Measurements from ENCODE around the gene GTF2A1L. TPM values are rescaled to one million over a fixed set of nuclear protein-coding genes. Genes with fewer than 3 reads are reported as not detected.
"Not testable (repeated sequence)": the region's sequence is repeated elsewhere in the genome, so short reads cannot be mapped to it uniquely, and the experiment has no call there.

The GTF2A1L gene
- total RNA-seq, 2 donors from 2014 or later, result not detected

DNA sequence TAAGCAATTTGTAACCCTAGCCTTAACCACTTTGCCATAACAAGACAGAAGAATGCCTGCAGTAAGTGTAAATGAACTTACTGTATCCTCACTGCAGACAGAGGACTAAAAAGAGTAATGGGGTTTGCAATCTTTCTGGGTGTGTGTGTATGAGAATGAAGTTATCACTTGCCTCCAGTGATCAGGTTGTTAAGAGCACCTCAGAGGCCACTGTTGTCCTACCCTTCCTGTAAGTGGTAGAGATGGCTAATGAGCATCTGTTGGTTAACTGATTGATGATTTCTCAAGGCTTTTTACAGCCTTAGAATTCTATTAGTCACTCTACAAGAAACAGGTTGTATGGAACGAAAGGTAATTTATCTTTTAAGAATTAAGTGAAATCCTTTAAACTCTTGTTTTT lies 27.6 kb upstream of the GTF2A1L start:
- Mint-ChIP-seq H3K36me3 (ENCODE audit: insufficient read depth in 2 of 2) (no peaks in the 10 kb centered on the region), H3K4me1 (ENCODE audit: low read depth) (peaks cover 16% of the 10 kb centered on the region), H3K27me3 (ENCODE audit: low read depth) (no peaks in the 10 kb centered on the region), H3K27ac (no peak overlapping the region), H3K9me3 (no peaks in the 10 kb centered on the region), H3K4me3 (no peak overlapping the region)
- no peak for DNase-seq
- no peak for ATAC-seq (replicated peaks in 1 of 2)

DNA sequence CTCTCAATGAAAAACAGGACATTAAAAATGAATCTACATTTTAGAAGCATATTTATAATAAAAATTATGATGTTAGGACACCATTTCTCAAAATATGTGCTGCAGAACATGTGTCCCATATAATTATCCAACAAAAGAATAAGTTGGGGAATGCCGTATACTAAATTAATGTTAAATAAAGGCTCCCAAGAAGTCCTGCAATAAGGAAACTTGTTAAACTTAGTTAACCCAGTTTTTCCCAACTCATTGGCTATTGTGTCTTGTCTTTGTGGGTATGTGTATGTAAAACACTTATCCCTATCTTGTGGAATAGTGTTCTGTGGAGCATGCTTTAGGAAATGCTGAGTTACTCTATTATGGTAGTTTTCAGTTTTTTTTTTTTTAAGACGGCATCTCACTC lies 25.6 kb upstream of the GTF2A1L start:
- Mint-ChIP-seq H3K36me3 (ENCODE audit: insufficient read depth in 2 of 2) (no peaks in the 10 kb centered on the region), H3K9me3 (no peaks in the 10 kb centered on the region), H3K27me3 (ENCODE audit: low read depth) (no peaks in the 10 kb centered on the region), H3K4me3 (no peak overlapping the region), H3K4me1 (ENCODE audit: low read depth) (peaks cover 8% of the 10 kb centered on the region), H3K27ac (no peak overlapping the region)
- no peak for ATAC-seq (replicated peaks in 1 of 2)
- DNase-seq, result no peak

DNA sequence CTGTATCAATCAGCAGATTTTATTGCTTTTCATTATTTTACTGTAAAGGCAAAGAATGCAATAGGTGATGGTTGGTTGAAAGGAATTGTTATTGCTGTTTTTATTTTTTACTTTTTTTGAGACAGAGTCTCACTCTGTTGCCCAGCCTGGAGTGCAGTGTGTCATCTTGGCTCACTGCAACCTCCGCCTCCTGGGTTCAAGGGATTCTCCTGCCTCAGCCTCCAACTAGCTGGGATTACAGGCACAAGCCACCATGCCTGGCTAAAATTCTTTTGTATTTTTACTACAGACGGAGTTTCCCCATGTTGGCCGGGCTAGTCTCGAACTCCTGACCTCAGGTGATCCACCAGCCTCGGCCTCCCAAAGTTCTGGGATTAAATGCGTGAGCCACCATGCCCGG lies 20.9 kb upstream of the GTF2A1L start:
- H3K27me3 Mint-ChIP-seq (ENCODE audit: low read depth); ATAC-seq (replicated peaks in 1 of 2); H3K4me3 Mint-ChIP-seq; DNase-seq; H3K9me3 Mint-ChIP-seq; H3K27ac Mint-ChIP-seq; H3K36me3 Mint-ChIP-seq (ENCODE audit: insufficient read depth in 2 of 2); H3K4me1 Mint-ChIP-seq (ENCODE audit: low read depth): not testable (repeated sequence)

DNA sequence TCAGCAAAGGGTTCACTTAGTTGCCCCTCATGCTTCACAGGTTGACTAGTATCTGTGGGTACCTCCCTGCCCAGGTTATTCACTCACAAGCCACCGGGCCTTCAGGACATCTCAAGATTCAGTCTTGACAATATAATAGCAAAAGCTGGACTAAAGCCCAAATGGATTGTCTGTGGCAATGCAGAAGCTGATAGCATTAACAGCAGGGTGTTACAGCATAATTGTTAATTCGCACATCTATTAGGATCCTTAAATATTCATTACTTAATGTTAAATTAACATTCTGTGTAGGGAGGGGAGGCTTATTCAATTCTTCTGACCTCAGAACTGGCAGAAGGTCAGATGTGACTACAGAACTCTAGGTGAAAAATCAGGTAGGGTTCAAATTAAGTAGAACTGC lies 20.2 kb upstream of the GTF2A1L start:
- Mint-ChIP-seq H3K36me3 (ENCODE audit: insufficient read depth in 2 of 2) (no peaks in the 10 kb centered on the region), H3K9me3 (no peaks in the 10 kb centered on the region)
- ATAC-seq (replicated peaks in 1 of 2), result no peak

DNA sequence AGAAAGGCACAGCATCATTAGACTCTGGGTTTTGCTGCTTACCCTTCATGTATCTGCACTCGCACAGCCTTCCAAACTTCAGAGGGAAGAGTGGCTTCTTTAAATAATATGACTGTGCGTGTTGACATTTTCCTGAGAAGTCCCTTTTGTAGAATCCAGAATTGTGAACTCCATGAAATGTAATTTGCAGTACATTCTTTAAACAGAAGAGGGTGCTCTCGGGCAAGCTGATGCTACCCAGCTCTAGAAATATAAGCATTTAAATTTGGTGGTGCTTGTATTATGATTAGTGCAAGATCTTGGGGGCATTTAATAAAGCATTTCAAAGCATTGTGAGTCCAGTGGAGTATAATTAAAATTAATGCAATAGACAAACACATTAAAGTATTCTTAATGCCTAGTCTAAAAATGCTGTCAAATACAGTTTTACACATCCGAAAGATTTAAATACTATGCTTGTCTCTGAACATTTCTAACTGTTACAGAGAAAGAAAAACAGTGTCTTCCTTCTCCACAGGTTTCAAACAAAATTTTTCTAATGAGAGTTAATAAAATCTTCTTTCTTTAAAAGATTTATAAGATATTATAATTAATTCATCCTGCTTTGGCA lies 17.3 kb upstream of the GTF2A1L start:
- no peak for ATAC-seq (replicated peaks in 1 of 2)
- no peaks in the 10 kb centered on the region for H3K27me3 Mint-ChIP-seq (ENCODE audit: low read depth)
- no peak overlapping the region for H3K4me3 Mint-ChIP-seq
- H3K36me3 Mint-ChIP-seq (ENCODE audit: insufficient read depth in 2 of 2), result no peaks in the 10 kb centered on the region
- H3K9me3 Mint-ChIP-seq, result no peaks in the 10 kb centered on the region
- H3K4me1 Mint-ChIP-seq (ENCODE audit: low read depth), result no peaks in the 10 kb centered on the region
- DNase-seq, result peak in 1 of 2 donors; percentile 16
- no peak overlapping the region for H3K27ac Mint-ChIP-seq

More for the DNA sequence above, 20.2 kb upstream of the GTF2A1L start:
- no peak overlapping the region for H3K4me3 Mint-ChIP-seq
- DNase-seq, result no peak
- H3K27ac Mint-ChIP-seq, result no peak overlapping the region
- no peaks in the 10 kb centered on the region for H3K27me3 Mint-ChIP-seq (ENCODE audit: low read depth)
- no peaks in the 10 kb centered on the region for H3K4me1 Mint-ChIP-seq (ENCODE audit: low read depth)

DNA sequence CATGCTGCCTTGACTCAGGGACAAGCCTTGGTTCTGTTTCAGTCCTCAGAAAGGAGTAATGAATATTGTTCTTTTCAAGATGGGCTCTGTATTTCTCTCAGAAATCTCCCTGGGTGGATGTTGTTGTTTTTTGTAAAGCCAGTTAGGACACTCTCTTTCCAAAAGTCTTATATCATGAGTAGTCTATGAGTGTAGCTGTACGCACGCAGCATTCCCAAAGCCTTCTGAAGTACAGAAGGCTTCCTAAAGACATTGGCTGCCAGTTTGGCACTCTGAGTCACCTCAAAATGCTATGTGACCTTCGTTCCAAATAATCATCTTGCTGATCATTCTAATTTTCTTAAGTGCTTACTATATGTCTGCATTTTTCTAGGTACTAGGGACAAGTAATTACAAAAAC lies 16.7 kb upstream of the GTF2A1L start:
- Mint-ChIP-seq H3K27ac (no peak overlapping the region), H3K4me3 (no peak overlapping the region), H3K9me3 (no peaks in the 10 kb centered on the region), H3K36me3 (ENCODE audit: insufficient read depth in 2 of 2) (no peaks in the 10 kb centered on the region), H3K4me1 (ENCODE audit: low read depth) (no peaks in the 10 kb centered on the region), H3K27me3 (ENCODE audit: low read depth) (no peaks in the 10 kb centered on the region)
- ATAC-seq (replicated peaks in 1 of 2) (no peak), DNase-seq (no peak)

DNA sequence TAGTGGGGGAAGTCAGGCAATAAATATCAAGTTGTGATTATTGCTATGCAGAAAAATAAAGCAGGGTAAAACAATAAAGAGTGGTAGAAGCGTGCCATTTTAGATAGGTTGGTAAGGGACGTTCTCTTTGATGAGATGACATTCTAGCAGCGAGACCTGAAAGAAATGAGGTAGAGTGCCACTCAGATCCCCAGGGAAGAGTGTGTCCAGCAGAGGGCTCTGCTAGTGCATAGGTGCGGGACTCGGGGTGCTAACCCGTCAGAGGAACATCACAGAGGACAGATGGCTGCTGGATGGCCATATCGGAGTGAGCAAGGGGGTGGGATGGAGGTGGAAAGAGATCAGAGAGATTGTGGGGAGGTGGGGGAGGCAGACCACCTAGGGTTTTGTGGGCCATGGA lies 16.3 kb upstream of the GTF2A1L start:
- H3K36me3 Mint-ChIP-seq (ENCODE audit: insufficient read depth in 2 of 2), result no peaks in the 10 kb centered on the region
- DNase-seq (peak; percentile 15), ATAC-seq (replicated peaks in 1 of 2) (no peak)

DNA sequence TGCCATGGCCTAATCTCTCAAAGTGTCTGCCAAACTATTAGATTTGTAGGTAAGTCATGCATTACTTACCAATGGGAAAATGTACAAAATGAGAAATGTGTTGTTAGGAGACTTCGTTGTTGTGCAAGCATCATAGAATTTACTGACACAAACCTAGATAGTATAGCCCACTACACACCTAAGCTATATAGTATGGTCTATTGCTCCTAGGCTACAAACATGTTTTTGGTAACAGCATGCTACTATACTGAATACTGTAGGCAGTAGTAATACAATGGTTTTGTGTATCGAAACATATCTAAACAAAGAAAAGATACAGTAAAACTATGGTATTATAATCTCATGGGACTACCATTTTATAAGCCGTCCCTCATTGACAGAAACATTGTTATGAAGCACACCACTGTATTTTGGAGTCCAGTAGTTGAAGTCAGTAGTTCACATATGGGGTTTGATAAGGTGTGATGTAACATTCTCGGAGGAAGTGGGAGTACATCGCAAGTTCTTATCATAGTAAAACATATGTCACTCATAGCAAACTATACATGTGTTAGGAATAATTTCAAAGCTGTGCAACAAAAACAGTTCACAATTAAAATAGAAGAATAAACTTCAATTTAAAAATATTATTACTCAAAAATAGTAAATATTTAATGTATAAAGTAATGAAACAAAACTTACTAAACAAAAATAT lies 12.0 kb upstream of the GTF2A1L start:
- Mint-ChIP-seq H3K27ac (no peak overlapping the region), H3K9me3 (no peaks in the 10 kb centered on the region), H3K27me3 (ENCODE audit: low read depth) (no peaks in the 10 kb centered on the region), H3K4me3 (no peak overlapping the region), H3K4me1 (ENCODE audit: low read depth) (no peaks in the 10 kb centered on the region), H3K36me3 (ENCODE audit: insufficient read depth in 2 of 2) (no peaks in the 10 kb centered on the region)
- DNase-seq, result no peak
- ATAC-seq (replicated peaks in 1 of 2), result no peak

More for the DNA sequence above, 16.3 kb upstream of the GTF2A1L start:
- Mint-ChIP-seq H3K27me3 (ENCODE audit: low read depth) (no peaks in the 10 kb centered on the region), H3K4me1 (ENCODE audit: low read depth) (no peaks in the 10 kb centered on the region), H3K4me3 (no peak overlapping the region), H3K27ac (no peak overlapping the region), H3K9me3 (no peaks in the 10 kb centered on the region)

DNA sequence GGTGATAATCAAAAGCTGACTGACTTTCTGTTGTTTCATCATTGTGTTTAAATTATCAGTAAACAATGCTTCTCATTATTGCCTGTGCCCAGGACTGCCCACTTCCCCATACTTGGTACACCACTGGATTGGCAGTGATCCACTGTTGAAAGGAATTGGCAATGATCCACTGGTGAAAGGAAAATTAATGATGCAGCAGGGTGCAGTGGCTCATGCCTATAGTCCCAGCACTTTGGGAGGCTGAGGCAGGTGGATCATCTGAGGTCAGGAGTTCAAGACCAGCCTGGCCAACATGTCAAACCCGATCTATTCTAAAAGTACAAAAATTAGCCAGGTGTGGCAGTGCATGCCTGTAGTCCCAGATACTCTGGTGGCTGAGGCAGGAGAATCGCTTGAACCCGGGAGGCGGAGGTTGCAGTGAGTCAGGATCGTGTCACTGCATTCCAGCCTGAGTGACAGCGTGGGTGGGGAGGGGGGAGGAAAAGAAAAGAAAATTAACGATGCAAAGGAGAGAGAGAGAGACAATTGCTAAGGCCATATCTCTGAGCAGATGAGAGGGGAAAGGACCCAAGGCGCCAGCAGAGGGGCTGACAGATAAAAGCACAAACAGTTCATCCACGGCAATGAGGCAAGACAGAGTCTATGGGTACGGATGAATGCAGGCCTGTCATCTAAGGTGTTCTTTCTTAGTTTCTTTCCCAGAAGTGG lies 10.2 kb upstream of the GTF2A1L start:
- DNase-seq, result no peak
- H3K9me3 Mint-ChIP-seq, result no peaks in the 10 kb centered on the region
- ATAC-seq (replicated peaks in 1 of 2), result no peak
- H3K36me3 Mint-ChIP-seq (ENCODE audit: insufficient read depth in 2 of 2), result no peaks in the 10 kb centered on the region
- no peak overlapping the region for H3K27ac Mint-ChIP-seq
- no peak overlapping the region for H3K4me3 Mint-ChIP-seq
- no peaks in the 10 kb centered on the region for H3K4me1 Mint-ChIP-seq (ENCODE audit: low read depth)
- no peaks in the 10 kb centered on the region for H3K27me3 Mint-ChIP-seq (ENCODE audit: low read depth)

DNA sequence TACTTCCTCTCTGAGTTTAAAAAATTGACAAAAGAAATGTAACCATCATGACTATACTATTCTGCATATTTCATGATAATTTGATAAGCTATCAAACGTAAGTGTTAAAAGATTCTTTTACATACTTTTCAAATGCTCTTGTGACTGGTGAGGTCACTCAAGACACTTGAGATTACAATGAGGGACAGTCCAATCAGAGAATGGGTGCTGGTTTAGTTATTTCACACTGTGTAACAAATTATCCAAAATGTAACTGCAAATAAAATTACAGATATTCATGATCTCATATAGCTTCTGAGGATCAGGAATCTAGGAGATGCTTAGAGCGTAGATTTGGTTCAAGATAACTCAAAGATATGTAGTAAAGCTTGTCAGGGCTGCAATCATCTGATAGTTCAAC lies 4.4 kb upstream of the GTF2A1L start:
- Mint-ChIP-seq H3K4me3 (no peak overlapping the region), H3K9me3 (no peaks in the 10 kb centered on the region), H3K4me1 (ENCODE audit: low read depth) (no peaks in the 10 kb centered on the region), H3K27ac (no peak overlapping the region), H3K36me3 (ENCODE audit: insufficient read depth in 2 of 2) (no peaks in the 10 kb centered on the region), H3K27me3 (ENCODE audit: low read depth) (peaks cover 5% of the 10 kb centered on the region)
- ATAC-seq (replicated peaks in 1 of 2) (no peak), DNase-seq (no peak)

DNA sequence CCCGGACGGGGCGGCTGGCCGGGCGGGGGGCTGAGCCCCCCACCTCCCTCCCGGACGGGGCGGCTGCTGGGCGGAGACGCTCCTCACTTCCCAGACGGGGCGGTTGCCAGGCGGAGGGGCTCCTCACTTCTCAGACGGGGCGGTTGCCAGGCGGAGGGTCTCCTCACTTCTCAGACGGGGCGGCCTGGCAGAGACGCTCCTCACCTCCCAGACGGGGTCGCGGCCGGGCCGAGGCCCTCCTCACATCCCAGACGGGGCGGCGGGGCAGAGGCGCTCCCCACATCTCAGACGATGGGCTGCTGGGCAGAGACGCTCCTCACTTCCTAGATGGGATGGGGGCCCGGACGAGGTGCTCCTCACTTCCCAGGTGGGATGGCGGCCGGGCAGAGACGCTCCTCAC lies 3.1 kb upstream of the GTF2A1L start:
- H3K4me1 Mint-ChIP-seq (ENCODE audit: low read depth); H3K27ac Mint-ChIP-seq; ATAC-seq (replicated peaks in 1 of 2); H3K36me3 Mint-ChIP-seq (ENCODE audit: insufficient read depth in 2 of 2); H3K27me3 Mint-ChIP-seq (ENCODE audit: low read depth); H3K9me3 Mint-ChIP-seq; DNase-seq; H3K4me3 Mint-ChIP-seq: not testable (repeated sequence)

DNA sequence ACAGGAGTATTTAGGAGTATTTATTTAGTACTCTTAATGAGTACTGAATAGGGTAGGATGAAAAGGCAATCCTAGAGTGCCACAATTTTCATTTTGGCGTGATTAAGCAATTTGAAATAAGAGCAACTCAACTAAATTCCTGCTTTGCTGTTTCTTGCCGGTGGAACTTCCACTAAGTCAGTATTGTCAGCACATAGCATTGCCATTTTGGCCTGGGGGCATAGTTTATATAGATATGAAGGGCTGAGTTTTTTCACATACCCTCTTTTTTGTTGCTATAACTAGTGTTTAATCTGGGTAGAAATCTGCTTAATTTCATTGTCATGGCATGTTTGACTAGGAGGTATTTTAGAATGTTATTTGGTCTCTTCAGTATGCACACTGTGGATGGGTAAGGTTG lies 1.9 kb downstream of the GTF2A1L start:
- H3K36me3 Mint-ChIP-seq (ENCODE audit: insufficient read depth in 2 of 2), result no peaks in the 10 kb centered on the region

DNA sequence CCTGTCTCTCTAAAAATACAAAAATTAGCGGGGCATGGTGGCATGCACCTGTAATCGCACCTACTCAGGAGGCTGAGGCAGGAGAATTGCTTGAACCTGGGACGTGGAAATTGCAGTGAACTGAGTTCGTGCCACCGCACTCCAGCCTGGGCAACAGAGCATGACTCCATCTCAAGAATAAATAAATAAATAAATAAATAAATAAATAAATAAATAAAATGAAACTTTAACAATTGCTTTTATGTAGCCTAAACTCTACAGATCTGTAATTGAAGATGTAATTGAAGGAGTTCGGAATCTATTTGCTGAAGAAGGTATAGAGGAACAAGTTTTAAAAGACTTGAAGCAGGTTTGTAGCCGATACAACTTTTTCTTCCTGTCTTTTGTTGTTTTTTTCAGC lies 2.9 kb downstream of the GTF2A1L start:
- DNase-seq (no peak), ATAC-seq (replicated peaks in 1 of 2) (no peak)
- Mint-ChIP-seq H3K9me3 (peaks cover 0 to 2% of the 10 kb centered on the region in 2 donors), H3K4me1 (ENCODE audit: low read depth) (no peaks in the 10 kb centered on the region), H3K36me3 (ENCODE audit: insufficient read depth in 2 of 2) (no peaks in the 10 kb centered on the region), H3K27me3 (ENCODE audit: low read depth) (peaks cover 5% of the 10 kb centered on the region), H3K27ac (no peak overlapping the region), H3K4me3 (no peak overlapping the region)

More for the DNA sequence above, 1.9 kb downstream of the GTF2A1L start:
- Mint-ChIP-seq H3K27me3 (ENCODE audit: low read depth) (peaks cover 5% of the 10 kb centered on the region), H3K27ac (no peak overlapping the region), H3K4me1 (ENCODE audit: low read depth) (no peaks in the 10 kb centered on the region), H3K4me3 (no peak overlapping the region), H3K9me3 (peaks cover 0 to 2% of the 10 kb centered on the region in 2 donors)
- DNase-seq (no peak), ATAC-seq (replicated peaks in 1 of 2) (no peak)
